KMS-11 (cell line): ENCODE results near the gene FOXD3.
A peak's percentile ranks its signal among the peaks of the same experiment; 100 is the strongest.

Experiments used
- H2AFZ ChIP-seq: fragments of 200-600 bp; sonication (generic); 2 replicates; pipeline ENCODE4 v1.6.1; 2016; ENCODE audit warnings: antibody characterized with exemption, mixed run types, low read depth
- H3K27ac ChIP-seq: fragments of 200-600 bp; sonication (generic); 2 replicates; pipeline ENCODE4 v1.6.1; 2016; ENCODE audit warnings: mild to moderate bottlenecking, mixed run types
- H3K27me3 ChIP-seq: fragments of 200-600 bp; sonication (generic); 2 replicates; pipeline ENCODE4 v1.6.1; 2017; ENCODE audit warnings: mild to moderate bottlenecking, low read depth, mixed run types, moderate library complexity; ENCODE audit not compliant: insufficient read depth
- H3K36me3 ChIP-seq: fragments of 200-600 bp; sonication (generic); 2 replicates; pipeline ENCODE4 v1.6.1; 2017; ENCODE audit warnings: mild to moderate bottlenecking, mixed run types; ENCODE audit not compliant: insufficient read depth
- H3K4me1 ChIP-seq: fragments of 200-600 bp; sonication (generic); 2 replicates; pipeline ENCODE4 v1.6.1; 2016; ENCODE audit warnings: mild to moderate bottlenecking, low read depth, mixed run types; ENCODE audit not compliant: poor library complexity, severe bottlenecking
- H3K4me2 ChIP-seq: fragments of 200-600 bp; sonication (generic); 2 replicates; pipeline ENCODE4 v1.7.0; 2016; ENCODE audit warnings: mild to moderate bottlenecking, mixed run types
- H3K4me3 ChIP-seq: fragments of 200-600 bp; sonication (generic); IDR thresholded peaks from 2 replicates; pipeline ENCODE4 v1.6.1; 2017; ENCODE audit warnings: low read depth, low read length, mixed read lengths; ENCODE audit not compliant: insufficient read depth
- H3K79me2 ChIP-seq: fragments of 200-600 bp; sonication (generic); 2 replicates; pipeline ENCODE4 v1.6.1; 2016; ENCODE audit warnings: low read depth, mixed run types; ENCODE audit not compliant: insufficient read depth
- H3K9ac ChIP-seq: fragments of 200-600 bp; sonication (generic); 2 replicates; pipeline ENCODE4 v1.6.1; 2016; ENCODE audit warnings: mild to moderate bottlenecking, mixed run types
- H4K20me1 ChIP-seq: fragments of 200-600 bp; sonication (generic); 2 replicates; pipeline ENCODE4 v1.6.1; 2016; ENCODE audit warnings: mild to moderate bottlenecking, mixed run types; ENCODE audit not compliant: insufficient read depth
- CTCF ChIP-seq: fragments of 200-600 bp; sonication (generic); conservative IDR thresholded peaks from 2 replicates; pipeline ENCODE4 v1.6.1; 2017; ENCODE audit warnings: low read depth, mild to moderate bottlenecking, antibody characterized with exemption, low read length, moderate library complexity, mixed read lengths

FOXD3 gene

GRCh38 chr1:63316598-63316983 is 5.8 kb upstream of the FOXD3 start:
- no peak overlapping the region for H3K9ac ChIP-seq
- H3K4me2 ChIP-seq, result no peak overlapping the region
- H3K27ac ChIP-seq, result no peak overlapping the region
- H3K27me3 ChIP-seq, result no peaks in the 10 kb centered on the region
- H3K4me1 ChIP-seq, result peaks cover 9% of the 10 kb centered on the region
- no peaks in the 10 kb centered on the region for H3K79me2 ChIP-seq
- H2AFZ ChIP-seq, result peak overlapping the region; percentile 93
- no peaks in the 10 kb centered on the region for H3K36me3 ChIP-seq
- no peak for TF ChIP-seq CTCF
- H4K20me1 ChIP-seq, result no peaks in the 10 kb centered on the region
- no peak overlapping the region for H3K4me3 ChIP-seq

- Histone ChIP-seq H2AFZ (peak overlapping the region; percentile 93), H3K79me2 (no peaks in the 10 kb centered on the region), H4K20me1 (no peaks in the 10 kb centered on the region), H3K9ac (peak overlapping the region; percentile 53; the same call in 1 of the 2 replicates), H3K27ac (peak overlapping the region; percentile 38; the same call in 1 of the 2 replicates), H3K4me1 (peaks cover 11% of the 10 kb centered on the region), H3K4me2 (peak overlapping the region; percentile 97), H3K27me3 (no peaks in the 10 kb centered on the region), H3K36me3 (no peaks in the 10 kb centered on the region), H3K4me3 (peak overlapping the region; percentile 94)
- peak; percentile 63 for TF ChIP-seq CTCF
Measured at GRCh38 chr1:63316984-63317816, 5.2 kb upstream of the FOXD3 start.

GRCh38 chr1:63317817-63318152 is 4.6 kb upstream of the FOXD3 start:
- Histone ChIP-seq H3K9ac (peak overlapping the region; percentile 53; the same call in 1 of the 2 replicates), H4K20me1 (no peaks in the 10 kb centered on the region), H3K4me2 (peak overlapping the region; percentile 97), H3K79me2 (no peaks in the 10 kb centered on the region), H2AFZ (peak overlapping the region; percentile 93), H3K27me3 (no peaks in the 10 kb centered on the region), H3K27ac (peak overlapping the region; percentile 38; the same call in 1 of the 2 replicates), H3K4me1 (peaks cover 11% of the 10 kb centered on the region), H3K36me3 (no peaks in the 10 kb centered on the region), H3K4me3 (peak overlapping the region; percentile 94)
- TF ChIP-seq CTCF, result no peak

- Histone ChIP-seq H3K4me1 (peaks cover 11% of the 10 kb centered on the region), H3K36me3 (no peaks in the 10 kb centered on the region), H3K79me2 (no peaks in the 10 kb centered on the region), H3K4me2 (peak overlapping the region; percentile 97), H3K9ac (peak overlapping the region; percentile 53; the same call in 1 of the 2 replicates), H3K27ac (no peak overlapping the region), H3K4me3 (no peak overlapping the region), H2AFZ (peak overlapping the region; percentile 93), H4K20me1 (no peaks in the 10 kb centered on the region), H3K27me3 (no peaks in the 10 kb centered on the region)
- TF ChIP-seq CTCF, result no peak
Measured at GRCh38 chr1:63318201-63318979, 4.0 kb upstream of the FOXD3 start.
